GM12878 (cell line): ENCODE results near the gene RPRD1A. TPM values are rescaled to one million over a fixed set of nuclear protein-coding genes. Genes with fewer than 3 reads are reported as not detected.

ENCODE experiments used
- ATAC-seq: fragments of 200-7000 bp; cut with Tn5 transposase; 3 replicates; pipeline ENCODE4 v1.9.1; 2020; ENCODE audit warnings: mild to moderate bottlenecking, moderate library complexity
- BruUV-seq: library from RNA; stranded (reverse); fragments of 400-500 nt; replicated peaks from 2 replicates; lab custom pipeline; 2021; lab: Mats Ljungman, UMichigan
- CTCF ChIA-PET: fragments of 300-600 bp; sonication (Branson Sonifier 250); formaldehyde crosslinking; extraction: SDS; loops from one replicate; lab custom pipeline; 2021; ENCODE audit warnings: inconsistent platforms; lab: Yijun Ruan, JAX
- POLR2A ChIA-PET: fragments of 350-600 bp; formaldehyde crosslinking; extraction: SDS; loops from one replicate; lab custom pipeline; 2021; ENCODE audit warnings: inconsistent platforms; lab: Charles Lee
- RAD21 ChIA-PET: fragments of 300-600 bp; sonication (Branson Sonifier 250); formaldehyde crosslinking; loops from one replicate; lab custom pipeline; 2023; ENCODE audit warnings: antibody characterized with exemption; ENCODE audit not compliant: unreplicated experiment; lab: Charles Lee
- SMC1A ChIA-PET: fragments of 300-600 bp; sonication (Branson Sonifier 250); formaldehyde crosslinking; loops from one replicate; lab custom pipeline; 2023; ENCODE audit not compliant: unreplicated experiment, uncharacterized antibody; lab: Charles Lee
- DNase-seq: peaks from one replicate; pipeline ENCODE4 v3.0.0-alpha.2; 2011; ENCODE audit warnings: low read depth, low spot score
- FAIRE-seq: peaks from 3 replicates; lab custom pipeline; 2011; peaks lifted over from hg19 to GRCh38; lab: Jason Lieb, UNC
- H2AFZ ChIP-seq: 2 replicates; pipeline ENCODE4 v1.6.0; 2011; ENCODE audit warnings: low read depth, low read length, control low read depth; ENCODE audit not compliant: control insufficient read depth
- H3K27ac ChIP-seq: 2 replicates; pipeline ENCODE4 v1.5.1; 2011; ENCODE audit warnings: control low read depth; ENCODE audit not compliant: control insufficient read depth, insufficient read depth
- H3K27me3 ChIP-seq, 2 experiments: replicated peaks in 1 of 2; 2 replicates each; pipeline versions ENCODE4 v1.6.0 to v1.6.1; 2011; ENCODE audit warnings: low read length in 1 of 2; ENCODE audit not compliant: control insufficient read depth in 2 of 2, insufficient read depth in 2 of 2
- H3K36me3 ChIP-seq, 2 experiments: 2 replicates each; pipeline ENCODE4 v1.5.1; 2011; ENCODE audit warnings: low read length in 1 of 2; ENCODE audit not compliant: control insufficient read depth in 2 of 2, insufficient read depth in 2 of 2
- H3K4me1 ChIP-seq: 2 replicates; pipeline ENCODE4 v1.6.1; 2011; ENCODE audit warnings: mild to moderate bottlenecking, low read length, moderate library complexity, mixed read lengths; ENCODE audit not compliant: control insufficient read depth, insufficient read depth
- H3K4me2 ChIP-seq: 2 replicates; pipeline ENCODE4 v1.6.0; 2011; ENCODE audit warnings: control low read depth; ENCODE audit not compliant: control insufficient read depth, insufficient read depth
- H3K4me3 ChIP-seq: fragments of 200-600 bp; sonication (generic); 2 replicates; pipeline ENCODE4 v1.5.1; 2016
- H3K79me2 ChIP-seq: 2 replicates; pipeline ENCODE4 v1.6.0; 2011; ENCODE audit warnings: low read length; ENCODE audit not compliant: control insufficient read depth, insufficient read depth
- H3K9ac ChIP-seq: 2 replicates; pipeline ENCODE4 v1.8.0; 2011; ENCODE audit warnings: low read length, control low read depth, mixed read lengths; ENCODE audit not compliant: control insufficient read depth, insufficient read depth
- H3K9me3 ChIP-seq: replicated peaks from 3 replicates; pipeline ENCODE4 v1.5.1; 2011; ENCODE audit warnings: mild to moderate bottlenecking, low read length; ENCODE audit not compliant: control insufficient read depth, insufficient read depth
- H4K20me1 ChIP-seq: 2 replicates; pipeline ENCODE4 v1.6.0; 2011; ENCODE audit not compliant: control insufficient read depth, insufficient read depth
- BCL11A ChIP-seq: IDR thresholded peaks from 2 replicates; pipeline ENCODE4 v1.6.1; 2011; ENCODE audit warnings: low read depth, low read length
- CHD1 ChIP-seq: IDR thresholded peaks from 2 replicates; pipeline ENCODE4 v1.6.1; 2012; ENCODE audit warnings: low read depth, low read length, improper control_type of control experiment
- CREM ChIP-seq: IDR thresholded peaks from 2 replicates; pipeline ENCODE4 v1.6.1; 2014; ENCODE audit warnings: antibody characterized with exemption, low read depth
- CTCF ChIP-seq, 3 experiments: IDR thresholded peaks in 2 of 3; conservative IDR thresholded peaks in 1 of 3; 2 replicates each; pipeline ENCODE4 v1.5.1; 2011; ENCODE audit warnings: low read depth in 3 of 3, low read length in 3 of 3, mild to moderate bottlenecking in 3 of 3, control low read depth in 2 of 3, moderate library complexity in 2 of 3, inconsistent platforms in 1 of 3, mixed read lengths in 1 of 3; ENCODE audit not compliant: control insufficient read depth in 2 of 3, insufficient read depth in 1 of 3; ENCODE audit errors: extremely low read depth in 1 of 3
- EGR1 ChIP-seq, 2 experiments: IDR thresholded peaks; 1 replicate in 1 of 2; 2 replicates in 1 of 2; pipeline ENCODE4 v1.6.1; 2011 to 2012; ENCODE audit warnings: low read depth in 2 of 2, low read length in 2 of 2, borderline replicate concordance in 1 of 2, mild to moderate bottlenecking in 1 of 2, moderate library complexity in 1 of 2
- HCFC1 ChIP-seq: fragments of 150-350 bp; IDR thresholded peaks from 2 replicates; pipeline ENCODE4 v1.6.1; 2014; ENCODE audit warnings: low read length
- IKZF1 ChIP-seq: fragments of 450-650 bp; conservative IDR thresholded peaks from 2 replicates; pipeline ENCODE4 v1.6.1; 2017; ENCODE audit warnings: antibody characterized with exemption, mild to moderate bottlenecking
- IRF3 ChIP-seq: fragments of 450-650 bp; IDR thresholded peaks from 2 replicates; pipeline ENCODE4 v1.6.1; 2014; ENCODE audit warnings: mild to moderate bottlenecking
- LARP7 ChIP-seq: fragments of 450-650 bp; IDR thresholded peaks from 2 replicates; pipeline ENCODE4 v1.6.1; 2017; ENCODE audit warnings: mild to moderate bottlenecking
- MYC ChIP-seq: IDR thresholded peaks from 2 replicates; pipeline ENCODE4 v1.6.1; 2011; ENCODE audit warnings: mild to moderate bottlenecking, low read length, moderate library complexity, inconsistent platforms; ENCODE audit not compliant: insufficient read depth, insufficient replicate concordance, insufficient read length, severe bottlenecking
- POU2F2 ChIP-seq: IDR thresholded peaks from 3 replicates; pipeline ENCODE4 v1.6.1; 2011; ENCODE audit warnings: low read depth, mild to moderate bottlenecking, low read length, borderline replicate concordance
- SRF ChIP-seq, 2 experiments: IDR thresholded peaks; 2 replicates each; pipeline ENCODE4 v1.6.1; 2011; ENCODE audit warnings: low read depth in 2 of 2, low read length in 2 of 2, mild to moderate bottlenecking in 1 of 2, moderate library complexity in 1 of 2
- STAT1 ChIP-seq: fragments of 450-650 bp; conservative IDR thresholded peaks from 2 replicates; pipeline ENCODE4 v1.6.1; 2014; ENCODE audit warnings: antibody characterized with exemption, mild to moderate bottlenecking
- TAF1 ChIP-seq: IDR thresholded peaks from 2 replicates; pipeline ENCODE4 v1.6.1; 2011; ENCODE audit warnings: mild to moderate bottlenecking, low read depth, low read length, borderline replicate concordance
- YBX1 ChIP-seq: fragments of 450-650 bp; IDR thresholded peaks from 2 replicates; pipeline ENCODE4 v1.6.1; 2016; ENCODE audit warnings: antibody characterized with exemption
- ZNF217 ChIP-seq: fragments of 450-650 bp; IDR thresholded peaks from 2 replicates; pipeline ENCODE4 v1.6.1; 2017; ENCODE audit warnings: antibody characterized with exemption, mild to moderate bottlenecking
- ZNF274 ChIP-seq: IDR thresholded peaks from one replicate; pipeline ENCODE4 v1.8.0; 2011; ENCODE audit not compliant: insufficient read length, insufficient read depth
- WGBS: methylation state at CpG from one replicate; pipeline ENCODE4 v1.1.6; 2016; ENCODE audit warnings: low lambda C conversion rate; ENCODE audit not compliant: insufficient replicate concordance, insufficient coverage; ENCODE audit errors: missing lambda C conversion rate; 5-methylcytosine and 5-hydroxymethylcytosine counted together
- in situ Hi-C: fragments of 300-500 bp; cut with MboI; formaldehyde crosslinking; loops from 9 replicates; pipeline ENCODE4 v1.14.3; 2018; ENCODE audit warnings: mixed read lengths
- intact Hi-C: fragments of 100-400 bp; cut with micrococcal nuclease; formaldehyde crosslinking; loops from one replicate; pipeline ENCODE4 v1.14.2; 2022; ENCODE audit not compliant: unreplicated experiment
- polyA plus RNA-seq, 11 experiments: library from polyadenylated mRNA; depleted of rRNA in 4 of 11; unstranded in 6 of 11; stranded (reverse) in 5 of 11; fragments of >200 nt; fragmentation: Nextera tagmentation in 4 of 11; fragmentation: Illumina TruSeq in 1 of 11; extraction: Ambion mirVana in 4 of 11; extraction: Trizol in 1 of 11; gene quantifications; 1 replicate in 1 of 11; 2 replicates in 10 of 11; pipeline versions ENCODE4 v1.2.1 to v1.2.3, GENCODE V29; 2011 to 2016; ENCODE audit warnings: inconsistent platforms in 2 of 11, missing spikeins in 2 of 11, low read depth in 1 of 11
- total RNA-seq, 4 experiments: library from RNA; depleted of rRNA in 3 of 4; stranded (reverse); fragments of >200 nt in 3 of 4; fragmentation: Illumina TruSeq in 1 of 4; extraction: Trizol in 1 of 4; gene quantifications; 2 replicates each; pipeline versions ENCODE4 v1.2.1 to v1.2.3, GENCODE V29; 2013 to 2021

Gene RPRD1A
- total and polyA plus RNA-seq, 10 of the 15 experiments (the other 5 are each of a cell fraction or from before 2014, with no cell fraction given) = 16.2 to 66.2 (median 36.2) TPM

GRCh38 chr18:36009214-36009613, 58.1 kb downstream of the RPRD1A start (continued):
- TF ChIP-seq EGR1 (IDR thresholded peaks at IDR 0.05; ENCODE audit: borderline replicate concordance in 1 of 2, low read depth in 2 of 2, low read length in 2 of 2) (no peak), POU2F2 (no peak), BCL11A (no peak), YBX1 (no peak)

- H3K4me3 ChIP-seq = no peak overlapping the region
- 100% methylated on average over 2 of the region's 2 CpGs for WGBS
- H3K36me3 ChIP-seq = no peaks in the 10 kb centered on the region; a peak in 1 of 4 replicates
- no peak overlapping the region for H3K9ac ChIP-seq
- ChIA-PET POLR2A (interaction anchor here (1.6 kb wide), 1 partner anchor 24 kb away, joined by 3 read pairs; no protein-coding TSS in a partner anchor), RAD21 (no interaction called here), SMC1A (interaction anchor here (0.8 kb wide), 1 partner anchor 250 kb away, joined by 3 read pairs; no protein-coding TSS in a partner anchor), CTCF (interaction anchor here (1.5 to 2.2 kb wide), 2 partner anchors 11 to 89 kb away, joined by 4 to 5 read pairs; no protein-coding TSS in a partner anchor)
- ATAC-seq (no peak), DNase-seq (no peak), FAIRE-seq (no peak)
- H3K27me3 ChIP-seq = no peaks in the 10 kb centered on the region
- no TSS peak for BruUV-seq
- H3K4me2 ChIP-seq = no peak overlapping the region
- no peak overlapping the region for H2AFZ ChIP-seq
- no peak overlapping the region for H3K27ac ChIP-seq
- no peak for TF ChIP-seq LARP7
- TF ChIP-seq SRF (IDR thresholded peaks at IDR 0.05; ENCODE audit: low read depth in 2 of 2, low read length in 2 of 2) = no peak
- TF ChIP-seq MYC = no peak
- no peak for TF ChIP-seq IRF3
- no peak for TF ChIP-seq STAT1
- no peak for TF ChIP-seq CTCF (IDR thresholded peaks at IDR 0.05 in 2 of 3, conservative IDR thresholded peaks at IDR 0.05 in 1 of 3; ENCODE audit: control insufficient read depth in 2 of 3, extremely low read depth in 1 of 3, insufficient read depth in 1 of 3, low read depth in 3 of 3, low read length in 3 of 3)
- TF ChIP-seq ZNF274 = no peak
- TF ChIP-seq HCFC1 = no peak
- TF ChIP-seq TAF1 = no peak
- no peak for TF ChIP-seq ZNF217
- no peak for TF ChIP-seq IKZF1
- no peak for TF ChIP-seq CHD1
- no peak for TF ChIP-seq CREM
- no peaks in the 10 kb centered on the region for H3K9me3 ChIP-seq
- no peaks in the 10 kb centered on the region for H4K20me1 ChIP-seq
- no peaks in the 10 kb centered on the region for H3K4me1 ChIP-seq
- in situ Hi-C loops (no loop called here), intact Hi-C loops (no loop called here)
- H3K79me2 ChIP-seq = no peaks in the 10 kb centered on the region
These were observed 60.4 kb downstream of the RPRD1A start for GRCh38 chr18:36006997-36007396.
